ENCODE measurements around the gene SMARCC1. TPM values are rescaled to one million over a fixed set of nuclear protein-coding genes. Genes with fewer than 3 reads are reported as not detected.

The SMARCC1 gene
- total RNA-seq, 3 donors from 2014 or later: 27.4 to 63.2 (median 61.9) TPM

GRCh38 chr3:47794544-47794943 is 12.9 kb upstream of the SMARCC1 start:
- TF ChIP-seq POLR2A (IDR thresholded peaks at IDR 0.05): no peak
- TF ChIP-seq CTCF (IDR thresholded peaks at IDR 0.05): no peak
- no peak for TF ChIP-seq POLR2AphosphoS5 (IDR thresholded peaks at IDR 0.05)
- Histone ChIP-seq H3K9me3 (no peaks in the 10 kb centered on the region), H3K27me3 (no peaks in the 10 kb centered on the region), H3K4me3 (no peak overlapping the region), H3K4me1 (no peaks in the 10 kb centered on the region), H3K27ac (no peak overlapping the region), H3K36me3 (no peaks in the 10 kb centered on the region)
- intact Hi-C loops (cut with DNase I; ENCODE audit: low total_unique reads): no loop called here
- DNase-seq (ENCODE audit: low spot score in 2 of 2): no peak

- H3K27me3 ChIP-seq: no peaks in the 10 kb centered on the region
- H3K27ac ChIP-seq: no peak overlapping the region
- TF ChIP-seq POLR2AphosphoS5 (IDR thresholded peaks at IDR 0.05) (no peak), POLR2A (IDR thresholded peaks at IDR 0.05) (no peak), CTCF (IDR thresholded peaks at IDR 0.05) (no peak)
- intact Hi-C loops (cut with DNase I; ENCODE audit: low total_unique reads): no loop called here
- H3K9me3 ChIP-seq: no peaks in the 10 kb centered on the region
- DNase-seq (ENCODE audit: low spot score in 2 of 2): no peak
- H3K36me3 ChIP-seq: no peaks in the 10 kb centered on the region
- H3K4me1 ChIP-seq: no peaks in the 10 kb centered on the region
- no peak overlapping the region for H3K4me3 ChIP-seq
These were observed 11.0 kb upstream of the SMARCC1 start for GRCh38 chr3:47792699-47793098.

GRCh38 chr3:47791193-47791855 is 9.6 kb upstream of the SMARCC1 start:
- intact Hi-C loops (cut with DNase I; ENCODE audit: low total_unique reads): no loop called here
- TF ChIP-seq POLR2A (IDR thresholded peaks at IDR 0.05): no peak
- TF ChIP-seq POLR2AphosphoS5 (IDR thresholded peaks at IDR 0.05): no peak
- no peak for TF ChIP-seq CTCF (IDR thresholded peaks at IDR 0.05)
- H3K36me3 ChIP-seq: no peaks in the 10 kb centered on the region

GRCh38 chr3:47783673-47784072 is 2.0 kb upstream of the SMARCC1 start:
- no peaks in the 10 kb centered on the region for H3K27me3 ChIP-seq
- DNase-seq (ENCODE audit: low spot score in 2 of 2): no peak
- no peak overlapping the region for H3K27ac ChIP-seq
- intact Hi-C loops (cut with DNase I; ENCODE audit: low total_unique reads): no loop called here
- no peaks in the 10 kb centered on the region for H3K9me3 ChIP-seq
- H3K4me3 ChIP-seq: no peak overlapping the region
- no peaks in the 10 kb centered on the region for H3K36me3 ChIP-seq
- TF ChIP-seq POLR2A (IDR thresholded peaks at IDR 0.05) (no peak), POLR2AphosphoS5 (IDR thresholded peaks at IDR 0.05) (no peak), CTCF (IDR thresholded peaks at IDR 0.05) (no peak)
- H3K4me1 ChIP-seq: peaks cover 0 to 14% of the 10 kb centered on the region in 2 donors

More at GRCh38 chr3:47791193-47791855, 9.6 kb upstream of the SMARCC1 start:
- Histone ChIP-seq H3K4me1 (no peaks in the 10 kb centered on the region), H3K4me3 (no peak overlapping the region), H3K9me3 (no peaks in the 10 kb centered on the region), H3K27ac (no peak overlapping the region), H3K27me3 (no peaks in the 10 kb centered on the region)
- no peak for DNase-seq (ENCODE audit: low spot score in 2 of 2)

- Histone ChIP-seq H3K9me3 (no peaks in the 10 kb centered on the region), H3K4me1 (peaks cover 0 to 16% of the 10 kb centered on the region in 2 donors), H3K27me3 (no peaks in the 10 kb centered on the region), H3K36me3 (no peaks in the 10 kb centered on the region), H3K27ac (peak overlapping the region; percentile 97), H3K4me3 (peak overlapping the region; percentile 80 to 99 (median 94))
- TF ChIP-seq CTCF (IDR thresholded peaks at IDR 0.05) (no peak), POLR2A (IDR thresholded peaks at IDR 0.05) (no peak), POLR2AphosphoS5 (IDR thresholded peaks at IDR 0.05) (no peak)
- intact Hi-C loops (cut with DNase I; ENCODE audit: low total_unique reads): no loop called here
- DNase-seq (ENCODE audit: low spot score in 2 of 2): no peak
These were observed 984 bp upstream of the SMARCC1 start for GRCh38 chr3:47782446-47783308.
